T-helper 2 cell (primary cell): Measurements from ENCODE around the gene SEC11A.
"Not testable (repeated sequence)": the region's sequence is repeated elsewhere in the genome, so short reads cannot be mapped to it uniquely, and the experiment has no call there.

Experiments
- DNase-seq, 5 experiments: peaks; one replicate each; pipeline versions ENCODE4 v3.0.0 to v3.0.0-alpha.2; 2012 to 2022

The SEC11A gene

DNA sequence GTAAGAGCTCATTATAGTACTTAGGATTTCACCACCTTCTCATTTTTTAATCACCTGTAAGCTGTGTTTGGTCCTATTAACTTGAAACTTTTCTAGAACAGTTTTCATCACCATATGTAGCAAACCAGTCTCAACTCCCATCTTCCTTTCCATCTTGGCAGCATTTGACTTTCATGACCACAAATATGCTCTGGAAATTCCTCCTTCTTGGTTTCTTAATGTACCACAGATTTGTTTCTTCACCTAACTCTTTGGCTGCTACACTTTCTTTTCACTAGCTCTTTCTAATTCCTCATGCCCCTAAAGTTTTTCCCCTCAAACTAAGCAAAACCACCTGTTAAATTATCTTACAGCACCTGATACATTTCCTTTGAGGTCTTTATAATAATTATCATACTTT lies 44.7 kb downstream of the SEC11A start:
- no peak for DNase-seq

GRCh38 chr15:84669726-84670125 lies 46.2 kb downstream of the SEC11A start:
- DNase-seq = no peak

GRCh38 chr15:84668221-84668982 lies 47.5 kb downstream of the SEC11A start:
- DNase-seq = no peak

GRCh38 chr15:84666373-84666772 lies 49.6 kb downstream of the SEC11A start:
- no peak for DNase-seq

DNA sequence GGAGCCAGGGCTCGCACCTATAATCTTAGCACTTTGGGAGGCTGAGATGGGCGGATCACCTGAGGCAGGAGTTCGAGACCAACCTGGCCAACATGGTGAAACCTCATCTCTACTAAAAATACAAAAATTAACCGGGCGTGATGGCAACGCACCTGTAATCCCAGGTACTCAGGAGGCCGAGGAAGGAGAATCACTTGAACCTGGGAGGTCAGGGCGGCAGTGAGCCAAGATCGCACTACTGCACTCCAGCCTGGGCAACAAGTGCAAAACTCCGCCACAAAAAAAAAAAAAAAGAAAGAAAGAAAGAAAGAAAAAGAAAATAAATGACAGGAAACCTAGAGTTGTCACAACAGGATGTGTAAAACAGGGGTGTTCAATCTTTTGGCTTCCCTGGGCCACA lies 54.9 kb downstream of the SEC11A start:
- no peak for DNase-seq

DNA sequence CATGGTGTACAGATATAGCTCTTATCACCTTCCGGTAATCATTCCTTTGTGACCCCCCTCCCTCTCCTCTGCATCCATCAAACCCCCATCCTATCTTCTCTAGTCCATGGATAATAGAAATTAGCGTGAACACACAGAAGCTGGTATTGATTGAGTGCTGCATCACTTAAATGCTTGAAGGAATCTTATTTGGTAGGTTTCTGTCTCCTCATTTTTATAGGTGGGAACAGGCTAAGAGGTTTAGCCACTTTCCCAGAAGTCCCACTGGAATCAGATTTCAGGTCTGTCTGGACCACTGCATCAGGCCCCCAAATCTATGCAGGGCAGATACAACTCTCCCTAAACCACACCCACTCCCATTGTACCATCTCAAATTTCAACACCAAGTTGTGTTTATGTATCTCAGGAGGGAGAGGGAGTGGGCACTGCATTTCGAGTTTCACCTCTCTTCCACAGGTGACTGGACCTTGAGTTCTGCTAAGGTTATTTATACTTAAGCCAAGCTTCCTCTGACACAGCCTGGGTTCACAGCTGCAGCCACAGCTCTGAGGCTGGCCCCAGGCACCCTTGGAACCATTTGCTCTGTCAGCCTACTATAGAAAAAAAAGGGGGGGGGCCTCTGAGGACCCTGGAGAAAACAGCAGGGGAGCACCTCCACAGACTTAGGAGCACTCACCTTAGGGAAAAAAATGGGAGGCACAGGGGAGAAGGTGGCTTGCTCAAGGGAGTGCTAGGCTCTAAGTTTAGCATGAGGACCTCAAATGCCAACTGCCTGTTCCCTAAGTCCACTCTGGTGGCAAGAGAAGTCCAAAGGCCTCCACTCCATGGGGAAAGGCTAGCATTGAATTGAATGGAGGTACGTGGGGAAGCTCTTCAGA lies 55.8 kb downstream of the SEC11A start:
- no peak for DNase-seq

DNA sequence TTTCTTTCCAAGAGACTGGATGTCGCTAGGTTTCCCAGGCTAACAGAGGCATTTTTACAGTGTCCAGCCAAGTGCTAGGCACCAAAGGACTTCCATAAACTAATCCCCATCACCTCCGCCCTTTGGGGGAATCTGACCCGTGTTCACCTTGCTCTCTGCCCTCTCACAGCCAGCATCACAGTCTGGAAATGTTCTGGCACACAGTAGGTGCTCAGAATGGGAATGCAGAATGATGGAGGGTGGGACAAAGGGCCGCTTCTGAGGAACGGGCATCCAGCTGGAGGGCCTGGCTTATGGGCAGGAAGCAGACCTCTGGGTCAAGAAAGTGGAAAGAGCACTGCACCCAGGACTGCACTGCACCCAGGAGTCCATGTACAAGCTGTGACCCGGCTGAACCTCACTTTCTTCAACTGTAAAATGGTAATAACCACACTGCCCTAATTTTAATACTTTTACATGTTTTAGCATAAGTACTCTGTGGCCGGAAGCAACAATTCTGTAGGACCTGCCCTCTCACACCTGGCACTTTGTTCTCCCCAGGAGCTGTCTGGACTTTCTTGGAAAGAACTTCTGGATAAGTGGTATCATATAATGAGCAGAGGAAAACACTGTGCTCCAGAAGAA lies 57.0 kb downstream of the SEC11A start:
- no peak for DNase-seq

DNA sequence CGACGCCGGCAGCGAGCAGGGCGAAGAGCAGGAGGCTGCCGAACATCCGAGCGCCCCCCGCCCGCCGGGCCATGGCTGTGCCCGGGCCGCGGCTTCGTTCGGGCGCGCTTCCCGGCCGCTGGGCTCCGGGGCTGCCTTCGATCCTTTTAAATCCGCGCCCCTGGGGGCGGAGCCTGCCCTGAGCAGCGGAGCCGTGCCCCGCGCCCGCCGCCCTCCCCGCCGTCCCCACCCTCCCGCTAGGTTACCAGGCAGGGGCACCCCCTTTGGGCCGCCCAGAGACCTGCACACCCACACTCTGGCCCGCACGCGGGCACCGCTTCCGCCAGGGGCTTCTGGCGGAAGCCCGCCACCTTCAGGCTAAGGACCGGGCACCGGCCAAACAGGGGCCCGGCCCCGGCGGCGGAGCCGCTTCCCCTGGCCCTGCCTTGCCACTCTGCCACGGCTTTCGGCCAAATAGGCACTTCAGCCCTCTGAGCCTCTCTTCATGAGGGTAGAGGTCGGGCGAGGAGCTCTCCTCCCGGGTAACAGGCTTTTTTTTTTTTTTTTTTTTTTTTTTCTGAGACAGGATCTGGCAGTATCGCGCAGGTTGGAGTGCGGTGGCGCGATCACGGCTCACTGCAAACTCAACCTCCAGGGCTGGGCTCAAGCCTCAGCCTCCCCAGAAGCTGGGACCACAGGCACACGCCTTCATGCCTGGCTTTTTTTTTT lies 57.7 kb downstream of the SEC11A start, which contains the start of gene NMB:
Gene NMB (minus strand): TSS at position 120 of the 708 bp plus-strand sequence. CDS start 47 bp downstream, at position 73.
- DNase-seq = peak; percentile 72 to 90 (median 84)

DNA sequence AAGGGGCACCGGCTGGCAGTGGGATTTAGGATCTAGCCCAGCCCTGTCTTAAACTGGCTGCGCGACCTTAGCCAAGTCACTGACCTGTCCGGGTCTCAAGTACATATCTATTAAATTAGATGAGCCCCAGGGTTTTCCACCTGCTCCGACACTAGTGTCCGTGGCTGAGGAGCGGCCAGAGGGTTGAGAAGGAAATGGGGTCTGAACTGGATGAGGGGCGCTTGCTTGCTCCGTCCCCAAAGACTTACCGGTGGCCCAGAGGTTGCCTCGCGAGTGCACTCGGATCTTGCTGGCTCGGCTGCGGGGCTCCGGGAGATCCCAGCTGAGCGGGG lies 58.2 kb downstream of the SEC11A start:
- no peak for DNase-seq

DNA sequence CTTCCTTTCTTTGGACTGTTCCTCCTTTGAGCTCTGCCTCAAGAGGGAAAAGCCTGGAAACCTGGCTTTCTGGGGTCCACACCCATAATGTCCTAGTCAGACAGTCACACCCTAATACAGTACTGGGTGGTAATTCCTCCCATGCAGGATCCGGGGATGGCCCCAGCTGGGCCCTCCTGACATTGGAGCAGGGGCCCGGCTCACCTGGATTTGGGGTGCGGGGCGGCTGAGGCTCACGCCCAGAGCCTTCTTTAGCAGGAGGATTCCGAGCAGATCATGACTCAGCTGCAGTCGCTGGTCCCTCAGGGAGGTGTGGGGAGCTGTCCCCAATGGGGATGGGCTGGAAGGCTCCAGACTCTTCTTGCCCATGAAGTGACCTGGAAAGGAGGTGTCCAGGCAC lies 59.0 kb downstream of the SEC11A start:
- DNase-seq = no peak

GRCh38 chr15:84654689-84655453 lies 61.1 kb downstream of the SEC11A start:
- peak; percentile 36 to 91 (median 65) for DNase-seq

DNA sequence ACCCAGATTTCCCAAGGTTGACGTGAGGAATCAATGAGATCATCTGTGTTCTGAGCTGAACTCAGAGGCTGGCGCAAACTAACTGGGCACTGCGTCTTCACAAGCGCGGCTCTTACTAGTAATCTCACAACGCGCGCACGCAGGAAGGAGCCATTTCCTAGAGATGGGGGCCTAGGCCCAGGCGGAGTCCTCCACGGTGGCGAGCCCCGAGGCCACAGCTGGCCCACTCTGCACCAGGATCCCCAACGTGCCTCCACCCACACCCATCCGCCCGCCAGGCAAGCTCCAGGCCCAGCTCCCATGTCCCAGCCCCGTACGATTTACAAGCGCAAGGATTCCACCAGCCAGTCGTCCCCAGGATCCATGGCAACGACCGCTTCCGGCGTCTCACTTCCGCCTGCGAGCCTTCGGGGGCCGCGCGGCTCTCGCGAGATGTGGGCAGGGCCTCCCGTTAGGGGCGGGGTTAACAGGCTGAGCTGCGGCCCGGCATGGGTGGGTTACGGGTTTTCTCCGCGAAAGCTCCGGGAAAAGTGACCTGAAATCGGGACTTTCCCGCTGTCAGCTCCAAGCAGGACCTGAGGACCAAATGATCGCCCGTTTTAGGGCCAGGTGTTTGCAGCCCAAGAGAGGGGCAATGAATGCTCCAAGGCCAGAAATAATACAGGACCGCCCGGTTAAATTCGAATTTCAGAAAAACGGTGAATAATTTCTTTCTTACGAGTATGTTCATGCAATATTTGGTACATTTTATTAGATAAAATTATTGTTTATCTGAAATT lies 61.8 kb downstream of the SEC11A start, which contains the start of gene WDR73:
Gene WDR73 (minus strand): TSS at position 374 of the 779 bp plus-strand sequence. CDS start 9 bp downstream, at position 365.
- peak; percentile 94 to 97 (median 97) for DNase-seq

GRCh38 chr15:84653584-84653909 lies 62.4 kb downstream of the SEC11A start:
- no peak for DNase-seq

DNA sequence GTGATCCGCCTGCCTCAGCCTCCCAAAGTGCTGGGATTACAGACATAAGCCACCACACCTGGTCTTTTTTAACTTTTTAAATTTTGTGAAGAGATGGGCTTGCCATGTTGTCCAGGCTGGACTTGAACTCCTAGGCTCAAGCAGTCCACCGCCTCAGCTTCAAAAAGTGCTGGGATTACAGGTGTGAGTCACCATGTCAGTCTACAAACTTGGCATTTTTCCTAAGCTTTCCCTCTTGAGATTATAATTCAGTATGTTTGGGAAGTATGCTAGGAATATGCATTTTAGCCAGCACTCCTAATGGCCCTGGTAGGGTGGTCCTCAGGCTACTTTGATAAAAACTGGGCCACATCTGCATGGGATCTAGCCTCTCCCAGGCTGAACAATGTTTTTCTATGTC lies 66.2 kb downstream of the SEC11A start:
- DNase-seq = no peak

DNA sequence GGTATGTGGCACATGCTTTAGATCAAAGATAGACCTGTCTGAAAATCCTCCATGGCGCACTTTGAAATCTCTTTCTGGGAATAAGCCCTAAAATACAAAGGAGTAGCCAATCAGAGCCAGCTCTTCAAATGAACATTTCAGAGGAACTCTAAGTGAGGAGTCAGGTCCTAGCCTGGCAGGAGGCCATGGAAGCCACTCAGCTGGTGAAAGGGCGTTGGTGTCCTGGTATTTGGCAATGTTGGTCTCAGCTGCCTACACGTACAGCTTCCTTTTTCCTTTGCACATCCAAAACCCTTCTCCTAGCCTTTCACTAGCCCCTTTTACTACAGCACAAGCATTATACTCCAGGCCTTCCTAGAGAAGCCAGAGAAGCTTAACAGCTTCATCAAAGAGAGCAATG lies 67.4 kb downstream of the SEC11A start:
- no peak for DNase-seq

- DNase-seq = no peak
Observed at GRCh38 chr15:84647726-84648125, 68.2 kb downstream of the SEC11A start.

DNA sequence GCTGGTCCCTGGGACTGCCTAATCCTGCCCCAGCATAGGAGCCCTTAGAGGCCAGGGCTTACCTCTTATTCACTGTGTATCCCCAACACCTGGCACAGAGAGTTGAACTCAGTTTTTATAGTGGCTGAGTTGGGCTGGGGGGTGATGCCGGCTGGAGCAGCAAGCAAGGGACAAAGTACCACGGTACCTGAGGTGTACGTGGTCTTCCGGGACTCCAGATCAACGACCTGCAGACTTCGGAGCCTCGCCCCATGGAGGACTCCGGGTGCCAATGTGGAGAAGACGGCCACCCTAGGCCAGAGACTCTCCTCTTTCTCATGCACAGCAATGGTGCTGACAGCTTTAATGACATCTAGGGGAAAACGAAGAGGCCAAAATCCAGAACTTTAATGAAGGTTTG lies 69.9 kb downstream of the SEC11A start:
- DNase-seq = no peak

DNA sequence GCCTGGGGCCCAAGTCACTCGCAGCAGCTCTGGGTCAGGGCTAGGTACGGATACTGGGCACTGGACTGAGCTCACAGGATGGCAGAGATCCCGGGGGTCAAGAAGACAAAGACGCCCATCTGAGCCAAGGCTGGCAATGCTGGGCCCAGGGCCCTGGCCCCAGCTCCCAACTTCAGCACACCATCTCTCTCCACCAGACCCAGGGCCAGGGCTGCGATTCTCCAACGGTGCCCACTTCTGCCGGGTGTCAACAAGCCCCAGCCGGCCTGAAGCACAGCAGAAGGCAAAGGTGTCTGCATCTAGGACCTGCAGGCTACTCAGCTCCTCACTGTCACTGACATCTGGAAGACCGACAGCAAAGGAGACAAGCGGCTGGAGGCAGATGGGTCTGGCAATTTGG lies 70.4 kb downstream of the SEC11A start:
- no peak for DNase-seq

DNA sequence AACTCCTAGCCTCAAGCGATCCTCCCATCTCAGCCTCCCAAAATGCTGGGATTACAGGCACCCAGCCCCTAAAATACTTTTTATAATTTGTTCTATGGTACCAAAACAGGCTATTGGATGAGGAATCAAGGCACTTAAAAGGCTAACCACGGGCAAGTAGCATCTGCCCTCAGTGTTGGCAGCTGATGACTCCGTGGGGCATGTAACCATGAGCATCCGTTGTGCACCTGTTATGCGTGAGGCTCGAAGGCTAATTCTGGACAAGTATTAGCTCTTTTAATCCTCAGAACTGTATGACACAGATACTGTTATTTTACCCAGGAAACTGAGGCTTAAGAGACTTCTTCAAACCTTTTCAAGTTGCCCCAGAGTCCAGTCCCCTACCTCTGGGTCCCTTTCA lies 72.1 kb downstream of the SEC11A start:
- no peak for DNase-seq

- not testable (repeated sequence) for DNase-seq
Observed at GRCh38 chr15:84642640-84643039, 73.3 kb downstream of the SEC11A start.

GRCh38 chr15:84641871-84642270 lies 74.1 kb downstream of the SEC11A start:
- DNase-seq = not testable (repeated sequence)
